Ovary (tissue), 9 donors: Measurements from ENCODE around the gene NMBR. TPM values are rescaled to one million over a fixed set of nuclear protein-coding genes. Genes with fewer than 3 reads are reported as not detected.
"Not testable (repeated sequence)": the region's sequence is repeated elsewhere in the genome, so short reads cannot be mapped to it uniquely, and the experiment has no call there.

Experiments used
- DNase-seq, 5 donors: peaks; one replicate each; pipeline ENCODE4 v3.0.0-alpha.2; 2019 to 2020
- H3K27ac ChIP-seq, 2 donors: fragments of 200-600 bp; one replicate each; pipeline versions ENCODE4 v1.5.1 to v1.8.0; 2019 to 2022
- H3K27me3 ChIP-seq: fragments of 200-600 bp; one replicate; pipeline ENCODE4 v1.8.0; 2022
- H3K36me3 ChIP-seq: fragments of 200-600 bp; sonication (generic); one replicate; pipeline ENCODE4 v1.5.1; 2019
- H3K4me1 ChIP-seq: one replicate; pipeline ENCODE4 v1.8.1; 2013; ENCODE audit warnings: mild to moderate bottlenecking, moderate library complexity; ENCODE audit not compliant: insufficient read depth
- H3K4me3 ChIP-seq: fragments of 200-600 bp; sonication (generic); one replicate; pipeline ENCODE4 v1.5.1; 2017
- H3K9me3 ChIP-seq, 2 donors: fragments of 200-600 bp in 1 of 2; sonication (generic) in 1 of 2; one replicate each; pipeline versions ENCODE4 v1.5.1 to v1.8.1; 2013 to 2019; ENCODE audit warnings: mild to moderate bottlenecking in 1 of 2, moderate library complexity in 1 of 2
- EP300 ChIP-seq: sonication (generic); formaldehyde crosslinking; IDR thresholded peaks from one replicate; pipeline ENCODE4 v1.6.1; 2017; ENCODE audit warnings: antibody characterized with exemption
- POLR2A ChIP-seq: fragments of 450-650 bp; IDR thresholded peaks from one replicate; pipeline ENCODE4 v1.6.1; 2017; ENCODE audit warnings: antibody characterized with exemption, mild to moderate bottlenecking, moderate library complexity
- WGBS, 3 donors: extraction: QIAGEN DNeasy Blood & Tissue Kit in 1 of 3; methylation state at CpG; one replicate each; pipeline versions ENCODE4 v1.1.5 to v1.1.7; 2013 to 2017; 5-methylcytosine and 5-hydroxymethylcytosine counted together
- intact Hi-C, 4 donors: fragments of 100-400 bp; cut with DNase I; formaldehyde crosslinking; loops; one replicate each; pipeline versions ENCODE4 v1.11.0 to v1.15.1; 2022 to 2023
- polyA plus RNA-seq, 2 donors: library from polyadenylated mRNA; stranded (reverse); fragments of 200-250 nt in 1 of 2; fragments of 350-450 nt in 1 of 2; fragmentation: Illumina TruSeq in 1 of 2; extraction: RNeasy Lipid Tissue Mini Kit (QIAGEN cat#74804) in 1 of 2; gene quantifications; one replicate each; pipeline ENCODE4 v1.2.3, GENCODE V29; 2013 to 2014
- total RNA-seq, 7 donors: library from RNA; depleted of rRNA in 2 of 7; stranded (reverse); fragments of >200 nt in 2 of 7; fragmentation: NEBNext Ultra II Directional in 3 of 7; extraction: Animal tissue kit (Norgen Biotek cat#: 25700) in 3 of 7; gene quantifications; one replicate each; pipeline versions ENCODE4 v1.1.0 to v1.2.4, GENCODE V29; 2016 to 2023
- TF ChIP-seq, protein P1 (sequence below), 3 donors: fragments of 450-650 bp in 2 of 3; fragments of 200-600 bp in 1 of 3; IDR thresholded peaks; one replicate each; pipeline versions ENCODE4 v1.5.1 to v1.8.0; 2016 to 2022; ENCODE audit warnings: antibody characterized with exemption in 3 of 3, mild to moderate bottlenecking in 1 of 3
- donor health status: DM: no; HTN: no; CAD: no; lungs with moderate emphysema.
- donor health status: DM: no; HTN: no; CAD: no.
- donor health status: Bipolar disorder and iron deficiency.
- donor health status: DM: yes; HTN: yes; CAD: no.
- donor health status: DM: no; HTN: no; CAD: no.
- donor health status: DM: yes; HTN: yes; CAD: no.

NMBR gene
- total and polyA plus RNA-seq, 9 donors, result 0.20 TPM; not detected in 8

DNA sequence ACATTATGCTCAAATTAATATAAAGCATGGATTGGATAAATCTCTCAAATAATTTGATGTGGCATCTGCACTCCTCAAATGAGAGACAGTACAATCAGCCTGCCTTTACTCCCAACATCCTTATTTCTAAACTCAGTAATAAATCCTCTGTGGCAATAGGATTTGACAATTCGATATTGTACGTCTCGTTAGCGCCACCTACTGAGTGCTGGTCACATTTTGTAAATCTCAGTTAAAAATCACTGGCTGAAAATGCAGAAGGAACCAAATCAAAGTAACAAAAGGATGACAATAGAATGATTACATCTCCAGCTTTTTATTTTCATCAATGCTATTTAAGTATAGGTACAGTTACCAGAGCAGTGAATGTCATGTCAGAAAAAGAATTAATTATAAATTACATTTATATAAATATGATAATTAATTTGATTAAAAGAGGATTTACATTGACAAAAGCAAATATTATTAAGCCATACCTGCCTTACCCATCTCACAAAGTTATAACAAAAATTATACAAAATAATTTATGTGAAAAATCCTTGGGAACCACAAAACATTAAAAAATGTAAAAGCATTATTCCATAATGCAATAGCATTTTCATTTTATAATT is 34.4 kb downstream of the NMBR start:
- intact Hi-C loops, result no loop called here
- Histone ChIP-seq H3K36me3 (no peaks in the 10 kb centered on the region), H3K9me3 (no peaks in the 10 kb centered on the region), H3K27me3 (no peaks in the 10 kb centered on the region), H3K27ac (no peak overlapping the region), H3K4me1 (no peaks in the 10 kb centered on the region), H3K4me3 (no peak overlapping the region)
- 0 to 1% (median 0%) methylated on average over 4 of the region's 4 CpGs for WGBS, 3 donors
- peak; percentile 23 to 68 (median 53) for DNase-seq
- TF ChIP-seq EP300, result no peak
- TF ChIP-seq, protein P1, sequence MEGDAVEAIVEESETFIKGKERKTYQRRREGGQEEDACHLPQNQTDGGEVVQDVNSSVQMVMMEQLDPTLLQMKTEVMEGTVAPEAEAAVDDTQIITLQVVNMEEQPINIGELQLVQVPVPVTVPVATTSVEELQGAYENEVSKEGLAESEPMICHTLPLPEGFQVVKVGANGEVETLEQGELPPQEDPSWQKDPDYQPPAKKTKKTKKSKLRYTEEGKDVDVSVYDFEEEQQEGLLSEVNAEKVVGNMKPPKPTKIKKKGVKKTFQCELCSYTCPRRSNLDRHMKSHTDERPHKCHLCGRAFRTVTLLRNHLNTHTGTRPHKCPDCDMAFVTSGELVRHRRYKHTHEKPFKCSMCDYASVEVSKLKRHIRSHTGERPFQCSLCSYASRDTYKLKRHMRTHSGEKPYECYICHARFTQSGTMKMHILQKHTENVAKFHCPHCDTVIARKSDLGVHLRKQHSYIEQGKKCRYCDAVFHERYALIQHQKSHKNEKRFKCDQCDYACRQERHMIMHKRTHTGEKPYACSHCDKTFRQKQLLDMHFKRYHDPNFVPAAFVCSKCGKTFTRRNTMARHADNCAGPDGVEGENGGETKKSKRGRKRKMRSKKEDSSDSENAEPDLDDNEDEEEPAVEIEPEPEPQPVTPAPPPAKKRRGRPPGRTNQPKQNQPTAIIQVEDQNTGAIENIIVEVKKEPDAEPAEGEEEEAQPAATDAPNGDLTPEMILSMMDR (IDR thresholded peaks at IDR 0.05), result peak in 2 of 3 donors; percentile 27 to 36

DNA sequence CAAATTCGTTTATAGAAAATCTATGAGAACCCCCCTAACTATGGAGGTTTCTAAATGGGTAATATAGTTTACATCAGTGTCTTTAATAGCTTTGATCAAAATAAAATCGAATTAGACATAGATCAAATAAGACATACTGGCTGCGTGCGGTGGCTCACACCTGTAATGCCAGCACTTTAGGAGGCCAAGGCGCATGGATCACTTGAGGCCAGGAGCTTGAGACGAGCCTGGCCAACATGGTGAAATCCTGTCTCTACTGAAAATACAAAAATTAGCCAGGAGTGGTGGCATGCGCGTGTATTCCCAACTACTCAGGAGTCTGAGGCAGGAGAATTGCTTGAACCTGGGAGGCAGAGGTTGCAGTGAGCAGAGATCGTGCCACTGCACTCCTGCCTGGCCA is 36.1 kb downstream of the NMBR start:
- 87 to 92% (median 88%) methylated on average over 9 of the region's 9 CpGs for WGBS, 3 donors
- H3K9me3 ChIP-seq, H3K27me3 ChIP-seq, H3K27ac ChIP-seq, H3K36me3 ChIP-seq, H3K4me1 ChIP-seq, intact Hi-C loops, DNase-seq, H3K4me3 ChIP-seq: not testable (repeated sequence)

DNA sequence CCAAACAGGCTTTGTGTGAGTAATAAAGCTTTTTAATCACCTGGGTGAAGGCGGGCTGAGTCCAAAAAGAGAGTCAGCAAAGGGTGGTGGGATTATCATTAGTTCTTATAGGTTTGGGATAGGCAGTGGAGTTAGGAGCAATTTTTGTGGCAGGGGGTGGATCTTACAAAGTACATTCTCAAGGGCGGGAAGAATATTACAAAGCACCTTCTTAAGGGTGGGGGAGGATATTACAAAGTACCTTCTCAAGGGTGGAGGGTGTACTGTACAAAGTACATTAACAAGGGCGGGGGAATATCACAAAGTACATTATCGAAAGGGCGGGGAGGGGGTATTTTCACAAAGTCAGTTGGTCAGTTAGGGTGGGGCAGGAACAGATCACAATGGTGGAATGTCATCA is 42.1 kb downstream of the NMBR start:
- DNase-seq, H3K4me3 ChIP-seq, H3K27me3 ChIP-seq, H3K36me3 ChIP-seq, H3K27ac ChIP-seq, H3K9me3 ChIP-seq, intact Hi-C loops, H3K4me1 ChIP-seq: not testable (repeated sequence)
- 86 to 97% (median 96%) methylated on average over 5 of the region's 5 CpGs for WGBS, 3 donors

DNA sequence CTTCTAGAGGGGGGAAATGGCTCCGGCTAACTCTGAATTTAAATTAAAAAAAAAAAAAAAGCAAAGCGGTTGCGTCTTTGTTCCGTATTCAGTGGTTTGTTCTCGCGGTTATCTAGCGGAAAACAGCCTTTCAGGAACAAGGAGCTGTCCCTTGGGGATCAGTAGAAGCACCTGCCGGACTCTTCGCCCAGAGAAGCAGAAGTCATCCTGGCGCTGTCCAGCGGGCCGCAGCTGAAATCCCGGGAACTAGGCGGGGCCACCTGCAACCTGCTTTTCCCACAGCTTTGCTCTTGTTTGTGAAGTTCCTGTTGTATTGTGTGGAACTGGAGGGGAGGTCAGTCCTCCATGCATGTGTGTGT is 58.1 kb downstream of the NMBR start:
- Histone ChIP-seq H3K36me3 (no peaks in the 10 kb centered on the region), H3K27ac (no peak overlapping the region), H3K4me1 (peaks cover 2% of the 10 kb centered on the region), H3K4me3 (no peak overlapping the region), H3K27me3 (no peaks in the 10 kb centered on the region), H3K9me3 (peaks cover 0 to 3% of the 10 kb centered on the region in 2 donors)
- no peak for TF ChIP-seq EP300
- TF ChIP-seq, protein P1 (IDR thresholded peaks at IDR 0.05), result no peak
- no peak for DNase-seq
- WGBS, 3 donors, result 0 to 2% (median 1%) methylated on average over 14 of the region's 14 CpGs
- intact Hi-C loops, result no loop called here

DNA sequence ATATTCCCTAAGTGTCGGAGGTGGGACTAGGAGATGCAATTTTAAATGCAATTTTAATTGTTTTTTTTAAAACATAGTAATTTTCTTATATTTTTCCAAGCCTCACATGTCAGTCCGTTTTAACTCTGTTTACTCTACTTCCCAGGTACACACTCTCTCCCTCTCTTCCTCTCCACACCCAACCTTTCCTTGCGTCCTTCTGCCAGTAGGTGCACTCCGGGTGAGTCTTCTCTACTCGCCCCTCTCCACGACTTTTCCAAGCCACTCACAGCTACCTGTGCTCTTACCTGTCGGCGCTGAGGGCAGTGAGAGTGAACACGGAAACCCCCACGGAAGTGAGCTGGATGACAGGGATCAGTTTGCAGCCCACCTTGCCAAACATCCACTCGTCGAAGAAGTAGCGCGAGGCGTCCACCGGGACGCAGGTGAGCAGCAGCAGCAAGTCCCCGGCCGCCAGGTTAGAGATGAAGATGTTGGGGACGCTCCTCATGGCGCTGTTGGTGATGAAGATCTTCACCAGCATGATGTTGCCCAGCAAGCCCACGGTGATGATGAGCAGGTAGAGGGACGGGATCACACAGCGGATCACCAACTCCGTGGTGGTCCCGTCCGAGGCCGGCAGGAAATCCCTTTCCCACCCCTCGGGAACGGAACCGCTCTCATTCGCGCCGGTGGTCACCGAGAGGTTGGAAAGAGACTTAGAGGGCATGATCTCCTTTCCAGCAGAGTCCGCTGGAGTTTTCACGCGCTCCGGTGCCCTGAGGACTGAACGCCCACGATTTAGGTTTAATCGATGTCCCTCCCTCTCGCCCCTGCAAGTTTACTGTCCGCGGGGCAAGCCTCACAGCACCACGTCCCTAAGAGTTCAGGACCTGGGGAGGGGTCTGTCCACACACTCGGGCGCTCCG is 58.7 kb downstream of the NMBR start:
- peaks cover 2% of the 10 kb centered on the region for H3K4me1 ChIP-seq
- no peak overlapping the region for H3K27ac ChIP-seq
- no peaks in the 10 kb centered on the region for H3K27me3 ChIP-seq
- DNase-seq, result no peak
- no peak for TF ChIP-seq EP300
- peaks cover 0 to 3% of the 10 kb centered on the region in 2 donors for H3K9me3 ChIP-seq
- intact Hi-C loops, result no loop called here
- H3K36me3 ChIP-seq, result no peaks in the 10 kb centered on the region
- 11 to 18% (median 15%) methylated on average over 49 of the region's 49 CpGs for WGBS, 3 donors
- no peak overlapping the region for H3K4me3 ChIP-seq

DNA sequence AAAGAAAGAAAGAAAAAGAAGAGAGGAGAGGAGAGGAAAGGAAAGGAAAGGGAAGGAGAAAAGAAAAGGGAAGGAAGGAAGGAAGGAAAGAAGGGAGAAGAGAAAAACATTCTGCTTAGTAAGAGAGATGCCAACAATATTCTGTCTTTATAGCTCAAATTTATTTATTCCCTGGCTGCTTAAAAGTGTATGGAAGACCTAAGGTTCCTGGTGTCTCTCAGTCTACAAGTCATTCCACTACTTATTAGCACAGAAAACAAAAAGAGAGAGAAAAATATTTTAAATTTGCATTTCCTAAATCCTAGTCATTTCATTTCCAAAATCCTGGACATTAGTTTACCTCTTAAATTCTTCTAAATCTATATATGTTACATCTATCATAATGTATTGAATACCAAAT is 67.8 kb downstream of the NMBR start:
- intact Hi-C loops, result no loop called here
- Histone ChIP-seq H3K36me3 (no peaks in the 10 kb centered on the region), H3K9me3 (no peaks in the 10 kb centered on the region), H3K4me1 (no peaks in the 10 kb centered on the region), H3K4me3 (no peak overlapping the region), H3K27me3 (no peaks in the 10 kb centered on the region), H3K27ac (no peak overlapping the region)
- no peak for DNase-seq
- TF ChIP-seq EP300, result no peak
- TF ChIP-seq POLR2A, result no peak
